RPMI8226 (cell line): ENCODE results near the gene ARMC12.
A peak's percentile ranks its signal among the peaks of the same experiment; 100 is the strongest.
"Not testable (repeated sequence)": the region's sequence is repeated elsewhere in the genome, so short reads cannot be mapped to it uniquely, and the experiment has no call there.

Source experiments
- DNase-seq: peaks from one replicate; pipeline ENCODE4 v3.0.0-alpha.2; 2015

ARMC12 gene, protein sequence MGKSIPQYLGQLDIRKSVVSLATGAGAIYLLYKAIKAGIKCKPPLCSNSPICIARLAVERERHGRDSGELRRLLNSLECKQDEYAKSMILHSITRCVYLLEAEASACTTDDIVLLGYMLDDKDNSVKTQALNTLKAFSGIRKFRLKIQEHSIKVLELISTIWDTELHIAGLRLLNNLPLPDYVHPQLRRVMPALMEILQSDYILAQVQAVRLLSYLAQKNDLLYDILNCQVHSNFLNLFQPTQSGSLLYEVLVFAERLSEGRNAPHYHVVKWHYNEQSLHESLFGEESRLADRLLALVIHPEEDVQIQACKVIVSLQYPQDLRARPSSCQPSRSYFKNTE

DNA sequence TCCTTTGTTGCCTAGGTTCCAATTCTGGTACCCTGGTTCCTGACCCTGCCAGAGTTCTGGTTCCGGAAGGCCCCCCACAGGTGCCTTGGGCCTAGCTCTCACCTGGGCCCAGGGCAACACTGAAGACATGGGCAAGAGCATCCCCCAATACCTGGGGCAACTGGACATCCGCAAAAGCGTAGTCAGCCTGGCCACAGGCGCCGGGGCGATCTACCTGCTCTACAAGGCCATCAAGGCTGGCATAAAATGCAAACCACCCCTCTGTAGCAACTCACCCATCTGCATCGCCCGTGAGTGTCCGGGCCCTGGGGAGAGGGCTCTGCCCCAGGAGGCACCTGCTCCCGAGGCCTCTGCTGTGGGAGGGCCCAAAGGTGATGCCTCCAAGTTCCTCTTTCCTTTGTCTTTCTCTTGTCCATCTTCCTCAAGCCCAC, at the start of gene ARMC12:
TSS of gene ARMC12 (plus strand) at position 51 of the 431 bp plus-strand sequence. CDS start at position 128, 77 bp downstream.
- DNase-seq = no peak

- DNase-seq = peak; percentile 83
Observed at GRCh38 chr6:35687658-35688604, 48.9 kb upstream of the ARMC12 start.

- peak; percentile 95 for DNase-seq
Observed at GRCh38 chr6:35688605-35689322, 48.1 kb upstream of the ARMC12 start, which contains the start of gene FKBP5. Gene FKBP5, minus strand, starts transcription at chr6:35688915. Its CDS starts 46,091 bp downstream, at chr6:35642824.

- DNase-seq = not testable (repeated sequence)
Observed at GRCh38 chr6:35690006-35690405, 46.8 kb upstream of the ARMC12 start.

- no peak for DNase-seq
Observed at GRCh38 chr6:35690484-35690883, 46.3 kb upstream of the ARMC12 start.

- DNase-seq = no peak
Observed at GRCh38 chr6:35691027-35691824, 45.6 kb upstream of the ARMC12 start.

GRCh38 chr6:35694462-35694861, 42.4 kb upstream of the ARMC12 start:
- DNase-seq = no peak

DNA sequence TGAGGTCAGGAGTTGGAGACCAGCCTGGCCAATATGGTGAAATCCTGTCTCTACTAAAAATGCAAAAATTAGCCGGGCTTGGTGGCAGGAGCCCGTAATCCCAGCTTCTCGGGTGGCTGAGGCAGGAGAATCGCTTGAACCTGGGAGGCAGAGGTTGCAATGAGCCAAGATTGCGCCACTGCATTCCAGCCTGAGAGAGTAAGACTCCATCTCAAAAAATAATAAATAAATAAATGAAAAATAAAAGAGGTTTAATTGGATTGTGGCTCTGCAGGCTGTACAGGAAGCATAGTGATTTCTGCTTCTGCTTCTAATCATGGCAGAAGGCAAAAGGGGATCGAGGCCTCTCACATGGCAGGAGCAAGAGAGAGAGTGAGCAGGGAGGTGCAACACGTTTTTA, 38.4 kb upstream of the ARMC12 start:
- DNase-seq = not testable (repeated sequence)

- no peak for DNase-seq
Observed at GRCh38 chr6:35698858-35699257, 38.0 kb upstream of the ARMC12 start.

DNA sequence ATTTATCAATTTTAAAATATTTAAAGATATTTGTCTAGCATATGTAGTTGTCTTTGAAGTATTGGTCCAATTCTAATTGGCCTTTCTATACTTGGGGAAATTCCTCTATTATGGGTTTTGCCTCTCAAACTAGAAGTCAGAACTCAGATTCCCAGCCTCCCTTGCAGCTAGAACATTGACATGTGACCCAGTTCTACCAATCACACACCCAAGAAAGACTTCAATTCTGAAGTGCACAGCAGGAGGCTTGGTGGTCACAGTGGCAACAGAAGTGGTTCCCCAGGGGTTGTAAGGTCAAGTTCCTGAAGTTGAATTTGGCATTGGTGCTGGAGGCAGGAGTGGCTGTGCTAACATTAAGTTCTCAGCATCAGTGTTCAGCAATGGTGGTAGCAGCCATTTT, 33.3 kb upstream of the ARMC12 start:
- DNase-seq = no peak

DNA sequence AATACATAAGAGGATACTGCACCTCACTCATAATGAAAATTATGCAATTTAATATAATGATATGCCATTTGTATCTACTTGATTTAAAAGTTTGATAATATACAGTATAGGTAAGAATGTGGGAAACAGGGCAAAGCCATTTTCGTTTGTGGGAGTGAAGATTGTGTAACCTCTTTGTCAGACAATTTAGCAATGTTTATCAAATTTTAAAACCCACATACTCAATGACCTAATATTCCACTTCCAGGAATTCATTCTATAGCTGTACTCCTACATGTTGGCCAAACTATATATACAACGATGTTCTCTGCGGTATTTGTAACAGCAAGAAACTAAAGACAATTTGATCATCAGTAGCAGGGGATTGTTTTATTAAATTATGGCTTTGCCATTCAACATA, 30.4 kb upstream of the ARMC12 start:
- DNase-seq = no peak

- no peak for DNase-seq
Observed at GRCh38 chr6:35707714-35708407, 29.0 kb upstream of the ARMC12 start.

DNA sequence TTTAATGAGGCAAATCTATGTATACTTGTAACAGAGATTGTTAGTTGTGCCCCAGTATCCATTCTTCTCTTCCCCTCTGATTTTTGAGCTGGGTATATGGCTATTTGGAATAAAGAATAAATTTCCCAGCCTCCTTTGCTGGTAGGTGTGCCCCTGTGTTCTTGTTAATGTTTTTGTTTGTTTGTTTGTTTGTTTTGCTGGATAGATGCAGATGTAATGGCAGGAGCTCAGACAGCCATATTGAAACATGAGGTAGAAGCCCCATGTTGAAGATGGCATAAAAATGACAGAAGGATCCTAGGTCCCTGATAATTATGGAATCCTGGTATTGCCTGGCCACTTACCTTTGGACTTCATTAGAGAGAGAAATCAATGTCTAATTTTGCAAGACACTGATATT, 28.2 kb upstream of the ARMC12 start:
- no peak for DNase-seq

DNA sequence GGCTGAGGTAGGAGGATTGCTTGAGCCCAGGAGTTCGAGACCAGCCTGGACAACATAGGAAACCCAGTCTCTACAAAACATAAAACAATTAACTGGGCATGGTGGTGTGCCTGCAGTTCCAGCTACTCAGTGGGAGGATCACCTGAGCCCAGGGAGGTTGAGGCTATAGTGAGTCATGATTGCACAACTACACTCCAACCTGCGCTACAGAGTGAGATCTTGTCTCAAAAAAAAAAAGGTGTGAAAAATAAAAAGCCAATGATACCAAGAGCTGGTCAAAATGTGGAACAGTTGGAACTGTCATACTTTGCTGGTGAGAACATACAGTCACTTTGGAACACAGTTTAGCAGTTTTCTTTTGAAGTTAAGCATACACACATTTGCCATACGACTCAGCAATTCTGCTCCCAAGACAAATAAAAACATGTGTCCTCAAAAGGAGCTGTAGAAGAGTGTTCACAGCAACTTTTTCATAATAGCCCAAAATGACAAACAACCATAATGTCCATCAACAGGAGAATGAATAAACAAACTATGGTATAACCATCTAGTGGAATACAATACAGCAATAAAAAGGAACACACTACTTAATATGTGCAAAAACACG, 26.5 kb upstream of the ARMC12 start:
- no peak for DNase-seq

DNA sequence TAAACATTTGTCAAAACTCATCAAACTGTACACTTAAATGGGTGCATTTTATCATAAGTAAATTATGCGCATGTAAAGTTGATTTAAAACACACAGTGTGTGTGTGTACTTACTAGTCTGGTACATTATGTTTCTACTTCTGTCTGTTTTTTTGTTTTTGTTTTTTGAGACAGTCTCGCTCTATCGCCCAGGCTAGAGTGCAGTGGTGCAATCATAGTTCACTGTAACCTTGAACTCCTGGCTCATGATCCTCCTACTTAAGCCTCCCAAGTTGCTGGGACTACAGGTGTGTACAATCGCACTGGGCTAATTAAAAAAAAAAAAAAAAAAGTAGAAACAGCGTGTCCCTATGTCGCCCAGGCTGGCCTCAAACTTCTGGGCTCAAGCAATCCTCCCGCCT, 25.1 kb upstream of the ARMC12 start:
- no peak for DNase-seq

DNA sequence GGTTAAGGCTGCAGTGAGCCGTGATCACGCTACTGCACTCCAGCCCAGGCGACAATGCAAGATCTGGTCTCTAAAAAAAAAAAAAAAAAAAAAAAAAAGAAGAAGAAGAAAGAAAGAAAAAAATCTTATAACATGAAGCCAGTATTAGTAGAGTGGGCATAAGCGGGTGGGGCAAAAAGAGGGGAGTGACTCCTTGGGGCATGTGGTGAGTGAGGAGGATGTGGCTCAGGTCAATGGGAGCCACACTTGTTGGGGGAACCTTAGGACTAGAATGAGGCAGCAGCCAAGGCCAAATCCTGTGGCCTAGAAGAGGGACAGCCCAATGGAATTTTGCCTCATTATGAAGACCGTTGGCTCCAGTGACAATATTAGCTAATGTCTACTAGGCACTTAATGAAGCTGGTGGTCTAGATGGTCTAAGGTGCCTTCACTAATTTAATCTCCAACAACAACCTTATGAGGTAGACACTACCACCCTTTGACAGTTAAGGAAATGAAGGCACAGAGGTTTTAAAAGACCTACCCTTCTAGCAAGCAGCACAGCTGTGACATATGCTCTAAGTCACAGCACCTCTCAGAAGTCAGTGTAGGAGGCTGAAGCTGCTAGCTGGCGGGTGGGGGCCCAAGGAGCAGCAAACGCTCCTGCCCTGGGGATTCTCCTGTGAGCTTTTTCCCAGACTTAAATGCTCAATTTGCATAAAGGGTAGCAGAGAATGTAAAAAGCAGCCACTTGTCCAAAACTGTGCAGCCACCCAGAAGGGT, 23.6 kb upstream of the ARMC12 start:
- DNase-seq = no peak

DNA sequence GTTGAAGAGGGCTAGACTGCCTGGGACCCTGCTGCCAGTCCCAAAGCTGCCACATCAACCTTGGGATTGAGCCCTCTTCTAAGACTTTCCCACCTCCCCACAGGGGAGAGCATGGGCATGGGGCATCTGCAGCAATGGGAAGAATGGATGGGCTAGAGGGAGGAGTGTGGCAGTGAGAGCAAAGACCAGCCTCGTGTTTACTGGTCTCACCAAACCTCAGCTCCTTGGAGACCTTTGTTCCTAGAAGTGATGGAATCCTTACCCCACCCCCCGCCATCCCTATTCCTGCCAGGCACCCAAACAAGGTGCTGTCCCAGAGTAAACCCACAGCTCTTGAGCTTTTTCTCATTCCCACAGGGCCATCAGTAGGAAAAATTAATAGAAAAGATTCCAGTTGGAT, 20.0 kb upstream of the ARMC12 start:
- no peak for DNase-seq

GRCh38 chr6:35717449-35718374, 19.1 kb upstream of the ARMC12 start:
- no peak for DNase-seq

DNA sequence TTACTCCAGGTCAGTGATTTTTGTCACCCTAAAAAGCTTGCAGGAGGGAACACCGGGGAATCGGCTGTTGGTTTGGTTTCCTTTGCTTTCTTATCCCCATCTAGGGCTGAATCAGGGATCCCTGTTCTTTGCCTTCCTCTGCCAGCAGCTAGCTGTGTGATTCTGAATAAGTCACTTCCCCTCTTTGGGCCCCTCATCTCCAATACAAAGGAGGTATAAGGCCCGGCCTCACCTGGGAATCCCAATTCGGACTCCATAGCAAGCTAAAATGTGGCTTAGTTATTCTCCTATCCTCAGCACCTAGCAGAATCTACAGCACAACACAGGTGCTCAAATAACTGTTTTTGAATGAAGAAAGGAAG, 18.5 kb upstream of the ARMC12 start:
- DNase-seq = no peak
